GM12878 (cell line): ENCODE results near the gene CAMKK1. TPM values are rescaled to one million over a fixed set of nuclear protein-coding genes. Genes with fewer than 3 reads are reported as not detected.

Experiments used
- ATAC-seq: fragments of 200-7000 bp; cut with Tn5 transposase; 3 replicates; pipeline ENCODE4 v1.9.1; 2020; ENCODE audit warnings: mild to moderate bottlenecking, moderate library complexity
- BruUV-seq: library from RNA; stranded (reverse); fragments of 400-500 nt; replicated peaks from 2 replicates; lab custom pipeline; 2021; lab: Mats Ljungman, UMichigan
- CTCF ChIA-PET: fragments of 300-600 bp; sonication (Branson Sonifier 250); formaldehyde crosslinking; extraction: SDS; loops from one replicate; lab custom pipeline; 2021; ENCODE audit warnings: inconsistent platforms; lab: Yijun Ruan, JAX
- POLR2A ChIA-PET: fragments of 350-600 bp; formaldehyde crosslinking; extraction: SDS; loops from one replicate; lab custom pipeline; 2021; ENCODE audit warnings: inconsistent platforms; lab: Charles Lee
- RAD21 ChIA-PET: fragments of 300-600 bp; sonication (Branson Sonifier 250); formaldehyde crosslinking; loops from one replicate; lab custom pipeline; 2023; ENCODE audit warnings: antibody characterized with exemption; ENCODE audit not compliant: unreplicated experiment; lab: Charles Lee
- SMC1A ChIA-PET: fragments of 300-600 bp; sonication (Branson Sonifier 250); formaldehyde crosslinking; loops from one replicate; lab custom pipeline; 2023; ENCODE audit not compliant: unreplicated experiment, uncharacterized antibody; lab: Charles Lee
- DNase-seq: peaks from one replicate; pipeline ENCODE4 v3.0.0-alpha.2; 2011; ENCODE audit warnings: low read depth, low spot score
- FAIRE-seq: peaks from 3 replicates; lab custom pipeline; 2011; peaks lifted over from hg19 to GRCh38; lab: Jason Lieb, UNC
- H2AFZ ChIP-seq: 2 replicates; pipeline ENCODE4 v1.6.0; 2011; ENCODE audit warnings: low read depth, low read length, control low read depth; ENCODE audit not compliant: control insufficient read depth
- H3K27ac ChIP-seq: 2 replicates; pipeline ENCODE4 v1.5.1; 2011; ENCODE audit warnings: control low read depth; ENCODE audit not compliant: control insufficient read depth, insufficient read depth
- H3K27me3 ChIP-seq, 2 experiments: replicated peaks in 1 of 2; 2 replicates each; pipeline versions ENCODE4 v1.6.0 to v1.6.1; 2011; ENCODE audit warnings: low read length in 1 of 2; ENCODE audit not compliant: control insufficient read depth in 2 of 2, insufficient read depth in 2 of 2
- H3K36me3 ChIP-seq, 2 experiments: 2 replicates each; pipeline ENCODE4 v1.5.1; 2011; ENCODE audit warnings: low read length in 1 of 2; ENCODE audit not compliant: control insufficient read depth in 2 of 2, insufficient read depth in 2 of 2
- H3K4me1 ChIP-seq: 2 replicates; pipeline ENCODE4 v1.6.1; 2011; ENCODE audit warnings: mild to moderate bottlenecking, low read length, moderate library complexity, mixed read lengths; ENCODE audit not compliant: control insufficient read depth, insufficient read depth
- H3K4me2 ChIP-seq: 2 replicates; pipeline ENCODE4 v1.6.0; 2011; ENCODE audit warnings: control low read depth; ENCODE audit not compliant: control insufficient read depth, insufficient read depth
- H3K4me3 ChIP-seq: fragments of 200-600 bp; sonication (generic); 2 replicates; pipeline ENCODE4 v1.5.1; 2016
- H3K79me2 ChIP-seq: 2 replicates; pipeline ENCODE4 v1.6.0; 2011; ENCODE audit warnings: low read length; ENCODE audit not compliant: control insufficient read depth, insufficient read depth
- H3K9ac ChIP-seq: 2 replicates; pipeline ENCODE4 v1.8.0; 2011; ENCODE audit warnings: low read length, control low read depth, mixed read lengths; ENCODE audit not compliant: control insufficient read depth, insufficient read depth
- H3K9me3 ChIP-seq: replicated peaks from 3 replicates; pipeline ENCODE4 v1.5.1; 2011; ENCODE audit warnings: mild to moderate bottlenecking, low read length; ENCODE audit not compliant: control insufficient read depth, insufficient read depth
- H4K20me1 ChIP-seq: 2 replicates; pipeline ENCODE4 v1.6.0; 2011; ENCODE audit not compliant: control insufficient read depth, insufficient read depth
- CBX5 ChIP-seq: sonication (generic); IDR thresholded peaks from 2 replicates; pipeline ENCODE4 v1.6.1; 2016; ENCODE audit warnings: low read depth, moderate library complexity, mild to moderate bottlenecking, inconsistent platforms
- CHD2 ChIP-seq: IDR thresholded peaks from 2 replicates; pipeline ENCODE4 v1.6.1; 2011; ENCODE audit warnings: low read depth, low read length, improper control_type of control experiment, borderline replicate concordance
- EP300 ChIP-seq, 2 experiments: fragments of 150-350 bp in 1 of 2; IDR thresholded peaks; 2 replicates each; pipeline ENCODE4 v1.6.1; 2011 to 2012; ENCODE audit warnings: low read depth in 2 of 2, low read length in 2 of 2, borderline replicate concordance in 1 of 2, improper control_type of control experiment in 1 of 2, inconsistent platforms in 1 of 2; ENCODE audit not compliant: control insufficient read depth in 1 of 2
- HDGF ChIP-seq: fragments of 450-650 bp; IDR thresholded peaks from 2 replicates; pipeline ENCODE4 v1.6.1; 2016; ENCODE audit warnings: antibody characterized with exemption
- MEF2A ChIP-seq: IDR thresholded peaks from 2 replicates; pipeline ENCODE4 v1.6.1; 2011; ENCODE audit warnings: low read depth, mild to moderate bottlenecking, low read length, moderate library complexity; ENCODE audit not compliant: insufficient read depth
- MEF2B ChIP-seq: fragments of 450-650 bp; IDR thresholded peaks from 2 replicates; pipeline ENCODE4 v1.6.1; 2018; ENCODE audit warnings: mild to moderate bottlenecking, moderate library complexity; ENCODE audit not compliant: partially characterized antibody, poor library complexity, severe bottlenecking
- MTA2 ChIP-seq: fragments of 450-650 bp; IDR thresholded peaks from 2 replicates; pipeline ENCODE4 v1.6.1; 2016; ENCODE audit warnings: low read depth, mild to moderate bottlenecking, moderate library complexity
- MXI1 ChIP-seq: fragments of 150-350 bp; IDR thresholded peaks from 2 replicates; pipeline ENCODE4 v1.6.1; 2011; ENCODE audit warnings: low read depth, mild to moderate bottlenecking, inconsistent platforms, low read length, improper control_type of control experiment
- MYC ChIP-seq: IDR thresholded peaks from 2 replicates; pipeline ENCODE4 v1.6.1; 2011; ENCODE audit warnings: mild to moderate bottlenecking, low read length, moderate library complexity, inconsistent platforms; ENCODE audit not compliant: insufficient read depth, insufficient replicate concordance, insufficient read length, severe bottlenecking
- SUPT20H ChIP-seq: IDR thresholded peaks from 2 replicates; pipeline ENCODE4 v1.6.1; 2011; ENCODE audit warnings: low read depth, mild to moderate bottlenecking, low read length, moderate library complexity, borderline replicate concordance; ENCODE audit not compliant: control insufficient read depth
- TAF1 ChIP-seq: IDR thresholded peaks from 2 replicates; pipeline ENCODE4 v1.6.1; 2011; ENCODE audit warnings: mild to moderate bottlenecking, low read depth, low read length, borderline replicate concordance
- TCF3 ChIP-seq: IDR thresholded peaks from 2 replicates; pipeline ENCODE4 v1.6.1; 2012; ENCODE audit warnings: low read depth, mild to moderate bottlenecking, low read length, borderline replicate concordance; ENCODE audit not compliant: insufficient read depth
- YBX1 ChIP-seq: fragments of 450-650 bp; IDR thresholded peaks from 2 replicates; pipeline ENCODE4 v1.6.1; 2016; ENCODE audit warnings: antibody characterized with exemption
- ZNF592 ChIP-seq: fragments of 450-650 bp; IDR thresholded peaks from 2 replicates; pipeline ENCODE4 v1.6.1; 2017; ENCODE audit warnings: mild to moderate bottlenecking, moderate library complexity
- WGBS: methylation state at CpG from one replicate; pipeline ENCODE4 v1.1.6; 2016; ENCODE audit warnings: low lambda C conversion rate; ENCODE audit not compliant: insufficient replicate concordance, insufficient coverage; ENCODE audit errors: missing lambda C conversion rate; 5-methylcytosine and 5-hydroxymethylcytosine counted together
- in situ Hi-C: fragments of 300-500 bp; cut with MboI; formaldehyde crosslinking; loops from 9 replicates; pipeline ENCODE4 v1.14.3; 2018; ENCODE audit warnings: mixed read lengths
- intact Hi-C: fragments of 100-400 bp; cut with micrococcal nuclease; formaldehyde crosslinking; loops from one replicate; pipeline ENCODE4 v1.14.2; 2022; ENCODE audit not compliant: unreplicated experiment
- polyA plus RNA-seq, 11 experiments: library from polyadenylated mRNA; depleted of rRNA in 4 of 11; unstranded in 6 of 11; stranded (reverse) in 5 of 11; fragments of >200 nt; fragmentation: Nextera tagmentation in 4 of 11; fragmentation: Illumina TruSeq in 1 of 11; extraction: Ambion mirVana in 4 of 11; extraction: Trizol in 1 of 11; gene quantifications; 1 replicate in 1 of 11; 2 replicates in 10 of 11; pipeline versions ENCODE4 v1.2.1 to v1.2.3, GENCODE V29; 2011 to 2016; ENCODE audit warnings: inconsistent platforms in 2 of 11, missing spikeins in 2 of 11, low read depth in 1 of 11
- total RNA-seq, 4 experiments: library from RNA; depleted of rRNA in 3 of 4; stranded (reverse); fragments of >200 nt in 3 of 4; fragmentation: Illumina TruSeq in 1 of 4; extraction: Trizol in 1 of 4; gene quantifications; 2 replicates each; pipeline versions ENCODE4 v1.2.1 to v1.2.3, GENCODE V29; 2013 to 2021
- TF ChIP-seq, protein P1 (sequence below): IDR thresholded peaks from 2 replicates; pipeline ENCODE4 v1.6.1; 2011; ENCODE audit warnings: low read depth, low read length, improper control_type of control experiment, borderline replicate concordance
- TF ChIP-seq, protein P2 (sequence below): IDR thresholded peaks from 2 replicates; pipeline ENCODE4 v1.6.1; 2012; ENCODE audit warnings: low read depth, low read length, improper control_type of control experiment

The CAMKK1 gene
- total and polyA plus RNA-seq, 10 of the 15 experiments (the other 5 are each of a cell fraction or from before 2014, with no cell fraction given), result 0.06 to 0.84 (median 0.37) TPM

DNA sequence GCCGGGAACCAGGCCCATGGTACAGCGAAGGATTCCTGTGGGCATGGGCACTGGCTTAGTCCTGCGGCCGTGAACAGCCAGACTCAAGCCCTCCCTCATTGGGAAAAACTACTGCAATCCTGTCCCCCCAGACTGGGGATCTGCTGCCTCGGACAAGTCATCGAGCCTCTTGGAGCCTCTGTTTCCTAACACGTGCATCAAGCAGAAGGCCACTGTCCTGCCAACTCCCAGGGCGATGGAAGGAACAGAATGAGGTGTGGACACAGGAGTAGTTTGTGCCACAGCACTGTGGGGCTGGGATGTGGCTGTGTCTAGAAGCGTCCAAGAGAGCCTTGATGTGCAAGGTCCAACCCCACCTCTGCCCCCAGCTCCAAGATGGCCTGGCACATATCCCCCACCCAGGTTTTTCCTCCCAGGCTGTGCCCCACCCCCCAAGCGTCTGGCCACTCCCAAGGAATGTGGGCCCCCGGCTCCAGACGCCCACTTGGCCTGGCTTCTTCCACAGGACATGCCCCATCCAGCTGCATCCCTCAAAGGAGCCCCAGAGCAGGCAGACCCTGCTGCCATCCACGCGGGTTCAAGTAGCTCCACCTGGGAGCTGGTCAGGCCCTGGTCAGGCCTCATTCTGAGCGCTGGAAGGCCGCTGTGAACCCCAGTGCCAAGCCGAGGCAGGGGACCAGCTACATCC lies 3.4 kb downstream of the CAMKK1 start:
- FAIRE-seq, result no peak
- intact Hi-C loops (no loop called here), in situ Hi-C loops (no loop called here)
- no peak for ATAC-seq
- H2AFZ ChIP-seq, result no peak overlapping the region
- no peak overlapping the region for H3K4me3 ChIP-seq
- CTCF ChIA-PET, result interaction anchor here (0.6 to 1.9 kb wide), 3 partner anchors 26 to 457 kb away, joined by 3 to 10 read pairs (median 4); partner anchors contain the start of gene NCBP3
- H3K4me1 ChIP-seq, result peaks cover 3% of the 10 kb centered on the region
- H3K9me3 ChIP-seq, result no peaks in the 10 kb centered on the region
- no peak for DNase-seq
- no peak overlapping the region for H3K4me2 ChIP-seq
- H3K36me3 ChIP-seq, result no peaks in the 10 kb centered on the region
- no peak overlapping the region for H3K9ac ChIP-seq
- POLR2A ChIA-PET, result no interaction called here
- SMC1A ChIA-PET, result interaction anchor here (1.3 to 1.8 kb wide), 2 partner anchors 14 to 24 kb away, joined by 3 to 4 read pairs; no protein-coding TSS in a partner anchor
- no peak overlapping the region for H3K27ac ChIP-seq
- H4K20me1 ChIP-seq, result no peaks in the 10 kb centered on the region
- H3K79me2 ChIP-seq, result no peaks in the 10 kb centered on the region
- RAD21 ChIA-PET, result interaction anchor here (0.8 to 1.2 kb wide), 2 partner anchors 22 to 152 kb away, joined by 3 to 4 read pairs; no protein-coding TSS in a partner anchor
- BruUV-seq, result no TSS peak
- 59% methylated on average over 17 of the region's 17 CpGs for WGBS
- peaks cover 0 to 2% of the 10 kb centered on the region in 2 experiments; a peak in 1 of 4 replicates for H3K27me3 ChIP-seq
- no peak for TF ChIP-seq EP300 (IDR thresholded peaks at IDR 0.05; ENCODE audit: borderline replicate concordance in 1 of 2, control insufficient read depth in 1 of 2, low read depth in 2 of 2, low read length in 2 of 2)
- TF ChIP-seq, protein P1, sequence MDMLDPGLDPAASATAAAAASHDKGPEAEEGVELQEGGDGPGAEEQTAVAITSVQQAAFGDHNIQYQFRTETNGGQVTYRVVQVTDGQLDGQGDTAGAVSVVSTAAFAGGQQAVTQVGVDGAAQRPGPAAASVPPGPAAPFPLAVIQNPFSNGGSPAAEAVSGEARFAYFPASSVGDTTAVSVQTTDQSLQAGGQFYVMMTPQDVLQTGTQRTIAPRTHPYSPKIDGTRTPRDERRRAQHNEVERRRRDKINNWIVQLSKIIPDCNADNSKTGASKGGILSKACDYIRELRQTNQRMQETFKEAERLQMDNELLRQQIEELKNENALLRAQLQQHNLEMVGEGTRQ, result no peak
- no peak for TF ChIP-seq CHD2
- no peak for TF ChIP-seq MEF2A
- no peak for TF ChIP-seq MTA2
- no peak for TF ChIP-seq MEF2B
- no peak for TF ChIP-seq HDGF
- no peak for TF ChIP-seq YBX1
- TF ChIP-seq CBX5, result no peak
- no peak for TF ChIP-seq MXI1
- TF ChIP-seq, protein P2, sequence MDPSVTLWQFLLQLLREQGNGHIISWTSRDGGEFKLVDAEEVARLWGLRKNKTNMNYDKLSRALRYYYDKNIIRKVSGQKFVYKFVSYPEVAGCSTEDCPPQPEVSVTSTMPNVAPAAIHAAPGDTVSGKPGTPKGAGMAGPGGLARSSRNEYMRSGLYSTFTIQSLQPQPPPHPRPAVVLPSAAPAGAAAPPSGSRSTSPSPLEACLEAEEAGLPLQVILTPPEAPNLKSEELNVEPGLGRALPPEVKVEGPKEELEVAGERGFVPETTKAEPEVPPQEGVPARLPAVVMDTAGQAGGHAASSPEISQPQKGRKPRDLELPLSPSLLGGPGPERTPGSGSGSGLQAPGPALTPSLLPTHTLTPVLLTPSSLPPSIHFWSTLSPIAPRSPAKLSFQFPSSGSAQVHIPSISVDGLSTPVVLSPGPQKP, result no peak
- TF ChIP-seq TCF3, result no peak
- TF ChIP-seq TAF1, result no peak
- no peak for TF ChIP-seq ZNF592
- TF ChIP-seq SUPT20H, result no peak
- no peak for TF ChIP-seq MYC
